BLaER1 (cell line): ENCODE data around the gene RSRP1.

Source experiments
- H3K27ac ChIP-seq: shearing (Covaris generic); formaldehyde crosslinking; 2 replicates; pipeline ENCODE4 v1.8.1; 2022
- H3K27me3 ChIP-seq: shearing (Covaris generic); formaldehyde crosslinking; 2 replicates; pipeline ENCODE4 v1.8.1; 2022
- H3K36me3 ChIP-seq: shearing (Covaris generic); formaldehyde crosslinking; 2 replicates; pipeline ENCODE4 v1.8.1; 2022
- H3K4me1 ChIP-seq: shearing (Covaris generic); formaldehyde crosslinking; 2 replicates; pipeline ENCODE4 v1.8.1; 2022
- H3K4me2 ChIP-seq: shearing (Covaris generic); formaldehyde crosslinking; 2 replicates; pipeline ENCODE4 v1.8.1; 2022
- H3K4me3 ChIP-seq: shearing (Covaris generic); formaldehyde crosslinking; 2 replicates; pipeline ENCODE4 v1.8.1; 2022
- H3K9ac ChIP-seq: shearing (Covaris generic); formaldehyde crosslinking; 2 replicates; pipeline ENCODE4 v1.8.1; 2022
- H3K9me3 ChIP-seq: shearing (Covaris generic); formaldehyde crosslinking; 2 replicates; pipeline ENCODE4 v1.8.1; 2022
- H4K20me1 ChIP-seq: shearing (Covaris generic); formaldehyde crosslinking; 2 replicates; pipeline ENCODE4 v1.8.1; 2022
- Cebpa-rat ChIP-seq: shearing (Covaris generic); IDR thresholded peaks from 2 replicates; pipeline ENCODE4 v1.8.1; 2022

The RSRP1 gene

DNA sequence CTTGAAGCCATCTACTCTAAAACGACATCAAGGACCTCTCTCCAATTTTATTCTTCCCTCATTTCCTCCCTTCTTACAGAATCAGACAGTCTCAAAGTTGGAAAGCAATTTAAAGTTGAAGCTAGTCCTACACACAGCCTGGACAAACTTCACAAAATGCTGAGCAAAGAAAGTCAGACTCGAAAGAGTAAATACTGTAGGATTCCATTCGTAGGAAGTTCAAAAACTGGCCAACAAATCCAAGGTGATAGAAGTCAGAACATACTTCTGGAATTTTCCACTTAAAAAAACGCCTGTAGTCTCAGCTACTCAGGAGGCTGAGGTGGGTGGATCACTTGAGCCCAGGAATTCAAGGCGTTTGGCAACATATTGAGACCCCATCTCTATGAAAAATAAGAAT is 34.5 kb downstream of the RSRP1 start:
- Histone ChIP-seq H3K27me3 (no peaks in the 10 kb centered on the region), H3K9me3 (no peaks in the 10 kb centered on the region), H3K36me3 (no peaks in the 10 kb centered on the region), H3K4me1 (peaks cover 23% of the 10 kb centered on the region), H3K27ac (no peak overlapping the region), H4K20me1 (no peaks in the 10 kb centered on the region), H3K4me2 (no peak overlapping the region), H3K4me3 (no peak overlapping the region), H3K9ac (no peak overlapping the region)
- no peak for TF ChIP-seq Cebpa-rat

DNA sequence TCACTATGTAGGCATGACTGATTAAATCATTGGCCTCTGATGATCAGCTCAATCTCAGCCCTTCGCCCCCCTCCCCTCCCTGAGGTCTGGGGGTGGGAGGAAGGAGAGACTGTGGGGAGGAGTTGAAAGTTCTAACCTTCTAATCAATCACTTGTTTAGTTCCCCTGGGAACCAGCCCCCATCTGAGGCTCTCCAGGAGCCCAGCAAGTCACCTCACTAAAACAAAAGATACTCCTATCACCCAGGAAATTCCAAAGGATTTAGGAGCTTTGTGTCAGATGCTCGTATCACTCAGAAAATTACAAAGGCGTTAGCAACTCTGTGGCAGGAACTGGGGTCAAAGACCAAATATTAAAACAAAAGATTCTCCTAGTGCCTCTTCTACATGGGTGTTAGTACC is 36.5 kb downstream of the RSRP1 start:
- TF ChIP-seq Cebpa-rat, result no peak
- Histone ChIP-seq H3K4me1 (peaks cover 6% of the 10 kb centered on the region), H4K20me1 (no peaks in the 10 kb centered on the region; the same call in 1 of the 2 replicates), H3K27me3 (no peaks in the 10 kb centered on the region), H3K4me3 (no peak overlapping the region), H3K9me3 (no peaks in the 10 kb centered on the region), H3K36me3 (no peaks in the 10 kb centered on the region), H3K9ac (no peak overlapping the region), H3K27ac (no peak overlapping the region), H3K4me2 (no peak overlapping the region)

DNA sequence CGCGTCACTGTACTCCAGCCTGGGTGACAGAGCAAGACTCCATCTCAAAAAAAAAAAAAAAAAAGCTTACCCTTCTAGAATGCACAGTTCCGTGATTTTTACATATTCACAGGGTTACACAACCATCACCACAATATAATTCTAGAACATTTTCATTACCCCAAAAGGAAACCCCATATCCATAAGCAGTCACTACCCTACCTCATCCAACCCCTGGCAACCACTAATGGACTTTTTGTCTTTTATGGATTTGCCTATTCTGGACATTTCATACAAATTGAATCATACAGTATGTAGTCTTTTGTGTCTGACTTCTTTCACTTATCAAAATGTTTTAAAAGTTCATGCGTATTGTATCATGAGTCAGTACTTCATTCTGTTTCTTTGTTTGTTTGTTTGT is 37.7 kb downstream of the RSRP1 start:
- no peaks in the 10 kb centered on the region for H3K36me3 ChIP-seq
- no peak overlapping the region for H3K27ac ChIP-seq
- H3K9ac ChIP-seq, result no peak overlapping the region
- H3K27me3 ChIP-seq, result no peaks in the 10 kb centered on the region
- H3K4me1 ChIP-seq, result no peaks in the 10 kb centered on the region
- no peak for TF ChIP-seq Cebpa-rat
- no peaks in the 10 kb centered on the region; the same call in 1 of the 2 replicates for H4K20me1 ChIP-seq
- no peaks in the 10 kb centered on the region for H3K9me3 ChIP-seq
- no peak overlapping the region for H3K4me2 ChIP-seq
- no peak overlapping the region for H3K4me3 ChIP-seq

DNA sequence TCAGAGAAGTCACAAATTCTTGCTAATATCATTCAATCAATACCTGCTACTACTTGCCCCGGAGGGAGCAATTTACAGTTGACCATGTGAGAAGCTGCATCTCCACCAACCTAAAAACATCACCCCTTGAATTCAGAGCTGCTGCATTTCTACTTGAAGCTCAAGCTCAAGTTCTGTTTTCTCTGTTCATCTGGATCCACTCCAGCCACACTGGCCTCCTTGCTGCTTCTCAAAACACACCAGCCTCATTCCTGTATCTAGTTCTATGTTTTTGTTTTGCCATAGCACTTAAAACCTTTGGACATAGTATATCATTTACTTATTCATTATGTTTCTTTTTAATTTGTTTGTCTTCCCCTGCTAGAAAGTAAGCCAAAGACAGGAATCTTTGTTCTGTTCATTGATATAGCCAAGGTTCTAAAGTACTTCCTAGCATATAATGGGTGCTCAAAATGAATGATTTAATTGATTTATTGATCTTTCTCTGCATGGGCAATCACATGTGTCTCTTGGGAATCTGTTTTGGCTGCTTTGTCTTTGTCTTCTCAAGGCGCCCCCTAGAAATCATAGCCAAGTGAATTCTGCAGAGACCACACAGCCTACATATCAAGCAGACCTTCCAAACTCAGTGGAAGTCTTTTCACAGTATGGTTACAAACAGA is 38.6 kb downstream of the RSRP1 start:
- H3K4me2 ChIP-seq, result no peak overlapping the region
- no peaks in the 10 kb centered on the region; the same call in 1 of the 2 replicates for H4K20me1 ChIP-seq
- H3K4me1 ChIP-seq, result no peaks in the 10 kb centered on the region
- no peak overlapping the region for H3K27ac ChIP-seq
- no peaks in the 10 kb centered on the region for H3K36me3 ChIP-seq
- H3K9me3 ChIP-seq, result no peaks in the 10 kb centered on the region
- no peaks in the 10 kb centered on the region; the same call in 1 of the 2 replicates for H3K27me3 ChIP-seq
- no peak overlapping the region for H3K4me3 ChIP-seq
- no peak for TF ChIP-seq Cebpa-rat
- H3K9ac ChIP-seq, result no peak overlapping the region

DNA sequence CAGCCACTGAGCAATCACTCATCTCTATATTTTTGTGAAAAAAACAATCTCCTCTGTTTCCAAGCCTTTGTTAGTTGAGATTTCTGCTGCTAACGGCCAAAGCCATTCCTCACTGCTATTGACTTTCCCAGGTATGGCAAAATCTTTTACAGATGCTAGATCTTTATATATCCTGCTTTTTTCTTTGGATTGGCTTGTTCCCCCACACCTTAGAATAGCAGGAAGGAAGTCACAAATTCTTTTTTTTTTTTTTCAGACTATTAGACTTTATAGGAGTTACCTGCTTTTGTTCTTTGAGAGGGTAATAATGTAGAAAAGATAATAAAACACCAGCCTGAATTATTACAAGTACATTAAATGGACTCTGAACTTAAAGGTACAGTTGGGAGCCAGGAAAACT is 39.2 kb downstream of the RSRP1 start:
- H3K27ac ChIP-seq, result no peak overlapping the region
- H3K36me3 ChIP-seq, result no peaks in the 10 kb centered on the region
- no peaks in the 10 kb centered on the region for H3K4me1 ChIP-seq
- H3K4me3 ChIP-seq, result no peak overlapping the region
- no peak overlapping the region for H3K9ac ChIP-seq
- TF ChIP-seq Cebpa-rat, result no peak
- H3K9me3 ChIP-seq, result no peaks in the 10 kb centered on the region
- H4K20me1 ChIP-seq, result no peaks in the 10 kb centered on the region; the same call in 1 of the 2 replicates
- H3K4me2 ChIP-seq, result no peak overlapping the region
- H3K27me3 ChIP-seq, result no peaks in the 10 kb centered on the region; the same call in 1 of the 2 replicates

DNA sequence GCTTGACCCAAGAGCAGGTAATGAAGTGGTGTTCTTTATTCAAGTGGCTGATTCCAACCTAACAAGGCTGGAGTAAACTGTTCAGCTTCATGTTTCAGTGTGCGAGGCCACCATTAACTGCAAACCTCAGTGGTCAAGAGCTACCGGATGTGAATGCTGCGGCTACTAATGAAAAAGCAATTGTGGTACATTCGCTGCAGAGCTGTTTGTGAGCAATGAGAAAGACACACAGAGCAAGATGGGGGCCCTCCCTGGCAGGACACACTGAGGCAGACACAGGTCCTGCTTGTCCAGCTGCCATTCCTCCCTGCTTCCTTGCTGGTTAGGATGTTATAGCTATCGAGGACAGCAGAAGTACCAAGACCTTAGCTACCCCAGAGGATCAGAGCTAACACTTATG is 41.1 kb downstream of the RSRP1 start:
- no peaks in the 10 kb centered on the region for H3K4me1 ChIP-seq
- peaks cover under 1% of the 10 kb centered on the region; the same call in 1 of the 2 replicates for H4K20me1 ChIP-seq
- no peak overlapping the region for H3K4me3 ChIP-seq
- no peak overlapping the region for H3K9ac ChIP-seq
- H3K27me3 ChIP-seq, result peaks cover 16% of the 10 kb centered on the region
- no peaks in the 10 kb centered on the region for H3K9me3 ChIP-seq
- H3K36me3 ChIP-seq, result no peaks in the 10 kb centered on the region
- no peak for TF ChIP-seq Cebpa-rat
- H3K4me2 ChIP-seq, result no peak overlapping the region
- no peak overlapping the region for H3K27ac ChIP-seq

DNA sequence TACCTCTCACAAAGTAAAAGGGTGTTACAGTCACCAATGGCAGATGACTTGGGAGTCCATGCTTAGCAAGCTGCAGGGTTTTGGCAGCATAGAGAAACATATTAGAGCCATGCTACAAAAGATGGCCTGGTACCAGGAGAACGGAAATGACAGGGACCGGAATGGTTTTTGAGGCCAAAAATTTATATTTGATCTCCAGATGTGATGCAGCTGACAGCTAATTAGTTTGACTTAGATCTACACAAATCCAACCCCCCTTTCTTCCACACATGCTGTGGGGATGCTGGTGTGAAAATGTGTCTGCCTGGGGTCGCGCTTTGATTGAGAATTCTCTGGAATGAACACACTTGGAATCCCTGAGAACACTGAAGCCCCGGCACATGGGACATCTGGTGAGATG is 41.5 kb downstream of the RSRP1 start:
- no peak overlapping the region for H3K27ac ChIP-seq
- H3K4me2 ChIP-seq, result no peak overlapping the region
- H3K4me3 ChIP-seq, result no peak overlapping the region
- no peaks in the 10 kb centered on the region for H3K36me3 ChIP-seq
- H3K4me1 ChIP-seq, result no peaks in the 10 kb centered on the region
- peaks cover 20% of the 10 kb centered on the region for H3K27me3 ChIP-seq
- no peak for TF ChIP-seq Cebpa-rat
- H4K20me1 ChIP-seq, result peaks cover 4% of the 10 kb centered on the region
- no peak overlapping the region for H3K9ac ChIP-seq
- no peaks in the 10 kb centered on the region for H3K9me3 ChIP-seq

DNA sequence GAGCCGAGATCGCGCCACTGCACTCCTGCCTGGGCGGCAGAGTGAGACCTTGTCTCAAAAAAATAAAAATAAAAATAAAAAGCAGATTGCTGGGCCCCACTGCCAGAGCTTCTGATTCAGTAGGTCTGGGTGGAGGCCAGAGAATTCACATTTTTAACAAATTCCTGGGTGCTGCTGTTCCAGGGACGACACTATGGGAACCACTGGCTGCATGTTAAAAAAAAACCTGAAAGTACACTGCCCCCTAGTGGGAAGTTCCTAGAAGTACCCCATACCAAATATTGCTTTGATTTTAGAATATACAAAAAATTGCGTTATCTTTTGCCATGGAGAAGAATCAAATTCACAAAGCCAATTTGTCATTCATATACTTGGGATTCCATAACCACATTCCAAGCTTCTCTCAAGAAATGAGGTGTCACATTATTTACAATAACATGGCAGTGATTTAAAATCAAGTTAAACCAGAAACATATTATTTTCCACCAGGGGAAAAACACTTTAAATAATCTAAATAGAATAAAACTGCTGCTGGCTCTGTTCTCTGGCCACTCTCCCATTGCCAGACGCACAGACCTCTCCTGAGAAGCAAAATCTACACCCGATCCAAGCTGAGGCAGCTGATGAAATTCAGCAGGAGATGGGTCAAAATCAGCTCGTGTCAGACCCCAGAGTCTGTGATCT is 42.3 kb downstream of the RSRP1 start:
- peaks cover 13% of the 10 kb centered on the region for H4K20me1 ChIP-seq
- H3K4me3 ChIP-seq, result no peak overlapping the region
- no peak for TF ChIP-seq Cebpa-rat
- H3K36me3 ChIP-seq, result no peaks in the 10 kb centered on the region
- H3K4me2 ChIP-seq, result no peak overlapping the region
- H3K27me3 ChIP-seq, result peaks cover 28% of the 10 kb centered on the region
- H3K27ac ChIP-seq, result no peak overlapping the region
- no peaks in the 10 kb centered on the region for H3K9me3 ChIP-seq
- peaks cover 2% of the 10 kb centered on the region; the same call in 1 of the 2 replicates for H3K4me1 ChIP-seq
- H3K9ac ChIP-seq, result no peak overlapping the region

DNA sequence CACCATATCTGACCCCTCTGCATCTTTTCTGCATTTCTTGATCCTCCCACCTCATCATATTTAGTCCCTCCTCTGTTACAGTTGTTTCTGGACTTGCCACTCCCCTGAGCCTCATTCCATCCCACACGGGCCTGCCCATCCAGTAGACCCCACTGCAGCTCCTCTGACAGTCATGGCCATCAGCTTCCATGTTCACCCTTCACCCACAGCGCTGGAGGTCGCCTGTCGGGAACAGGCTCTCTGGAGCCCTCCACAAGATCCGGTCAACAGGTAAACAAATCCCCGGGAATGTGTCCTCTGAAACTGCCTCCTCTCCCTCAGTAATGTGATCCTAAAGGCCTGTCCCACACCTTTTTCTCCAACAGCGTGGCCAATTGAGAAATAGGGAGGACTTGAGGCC is 46.2 kb downstream of the RSRP1 start:
- Histone ChIP-seq H3K4me1 (peaks cover 34% of the 10 kb centered on the region), H3K27ac (no peak overlapping the region), H4K20me1 (peaks cover 51% of the 10 kb centered on the region), H3K4me3 (no peak overlapping the region), H3K36me3 (no peaks in the 10 kb centered on the region), H3K9ac (no peak overlapping the region), H3K9me3 (no peaks in the 10 kb centered on the region), H3K4me2 (no peak overlapping the region), H3K27me3 (peaks cover 64% of the 10 kb centered on the region)
- no peak for TF ChIP-seq Cebpa-rat

DNA sequence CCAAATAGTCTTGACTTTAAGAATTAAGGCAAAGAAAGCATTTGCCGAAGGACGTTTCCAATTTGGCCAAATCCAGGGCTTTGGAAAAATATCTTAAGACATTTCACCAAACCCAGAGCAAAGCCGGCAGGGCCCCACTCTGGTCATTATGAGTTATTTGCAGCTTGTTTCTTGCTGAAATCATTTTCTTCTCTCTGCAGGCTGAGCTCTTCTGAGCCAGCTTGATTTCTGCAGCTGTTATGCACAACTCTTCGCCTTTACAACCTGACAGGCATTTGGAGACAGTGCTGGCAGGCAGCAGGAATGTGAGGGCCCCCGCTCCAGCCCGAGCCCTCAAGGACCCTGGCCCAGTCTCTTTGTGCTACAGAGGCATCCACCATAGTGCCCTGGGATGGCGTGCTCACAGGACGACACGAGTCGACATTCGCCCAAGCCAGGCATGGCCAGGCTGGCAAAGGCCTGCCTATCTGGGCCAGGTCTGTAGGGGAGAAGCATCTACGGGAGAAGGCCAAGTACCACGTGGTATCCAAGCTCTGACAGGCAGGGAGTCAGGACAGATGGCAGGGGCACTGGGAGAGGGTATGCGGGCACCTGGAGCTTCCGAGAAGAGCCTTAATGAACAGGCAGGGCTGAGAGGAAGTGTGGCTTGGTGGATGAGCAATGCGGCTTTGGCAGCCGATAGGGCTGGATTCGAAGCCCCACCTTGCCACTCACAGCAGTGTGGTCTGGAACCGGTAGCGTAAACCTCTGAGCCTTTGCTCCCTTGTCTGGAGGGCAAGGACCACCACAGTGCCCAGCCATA is 47.2 kb downstream of the RSRP1 start:
- H3K9ac ChIP-seq, result no peak overlapping the region
- H3K4me2 ChIP-seq, result peak overlapping the region; percentile 92
- no peak for TF ChIP-seq Cebpa-rat
- H3K9me3 ChIP-seq, result no peaks in the 10 kb centered on the region
- H3K4me1 ChIP-seq, result peaks cover 34% of the 10 kb centered on the region
- no peak overlapping the region for H3K4me3 ChIP-seq
- peaks cover 72% of the 10 kb centered on the region for H3K27me3 ChIP-seq
- no peak overlapping the region for H3K27ac ChIP-seq
- peaks cover 58% of the 10 kb centered on the region for H4K20me1 ChIP-seq
- H3K36me3 ChIP-seq, result no peaks in the 10 kb centered on the region
